GM19240 (cell line): ENCODE results near the gene KCNJ6.
"Not testable (repeated sequence)": the region's sequence is repeated elsewhere in the genome, so short reads cannot be mapped to it uniquely, and the experiment has no call there.

Source experiments
- DNase-seq: peaks from one replicate; pipeline ENCODE4 v3.0.0; 2011; ENCODE audit warnings: low spot score; ENCODE audit not compliant: insufficient read length

Gene KCNJ6

DNA sequence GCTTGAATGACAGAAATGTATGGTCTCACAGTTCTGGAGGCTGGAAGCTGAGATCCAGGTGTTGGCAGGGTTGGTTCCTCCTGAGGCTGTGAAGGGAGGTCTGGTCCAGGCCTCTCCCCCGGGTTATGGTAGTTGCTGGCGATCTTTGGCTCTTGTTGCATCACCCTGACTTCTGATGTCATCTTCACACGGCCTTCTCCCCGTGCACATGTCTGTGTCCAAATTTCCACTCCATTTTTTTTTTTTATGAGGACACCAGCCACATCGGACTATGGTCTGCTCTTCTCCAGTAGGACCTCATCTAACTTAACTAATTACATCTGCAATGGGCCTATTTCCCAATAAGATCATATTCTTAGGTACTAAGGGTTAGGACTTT lies 232.2 kb downstream of the KCNJ6 start:
- DNase-seq, result no peak

- DNase-seq, result no peak
Observed at GRCh38 chr21:37683396-37684114, 232.7 kb downstream of the KCNJ6 start.

GRCh38 chr21:37682966-37683365 lies 233.3 kb downstream of the KCNJ6 start:
- DNase-seq, result no peak

DNA sequence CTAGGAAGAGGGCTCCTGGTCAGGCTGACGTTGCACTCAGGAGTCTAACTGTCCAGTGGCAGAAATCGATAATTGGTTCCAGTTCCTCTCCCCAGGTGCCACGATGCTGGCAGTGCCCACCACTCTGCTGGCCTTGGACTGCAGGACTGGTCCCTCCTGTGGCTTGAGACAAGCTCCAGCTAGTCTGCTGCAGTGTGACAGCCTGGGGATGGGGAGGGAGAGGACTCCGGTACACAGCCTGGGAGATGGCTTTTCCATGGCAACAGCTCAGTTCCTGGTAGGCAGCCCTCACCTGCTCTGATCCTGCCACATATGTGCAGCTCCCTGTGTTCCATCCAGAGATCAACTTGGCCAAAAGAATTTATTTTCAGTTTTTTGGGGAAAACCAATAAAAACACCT lies 239.3 kb downstream of the KCNJ6 start:
- no peak for DNase-seq

GRCh38 chr21:37675202-37675801 lies 241.0 kb downstream of the KCNJ6 start:
- peak; percentile 19 for DNase-seq

GRCh38 chr21:37673801-37674575 lies 242.3 kb downstream of the KCNJ6 start:
- no peak for DNase-seq

DNA sequence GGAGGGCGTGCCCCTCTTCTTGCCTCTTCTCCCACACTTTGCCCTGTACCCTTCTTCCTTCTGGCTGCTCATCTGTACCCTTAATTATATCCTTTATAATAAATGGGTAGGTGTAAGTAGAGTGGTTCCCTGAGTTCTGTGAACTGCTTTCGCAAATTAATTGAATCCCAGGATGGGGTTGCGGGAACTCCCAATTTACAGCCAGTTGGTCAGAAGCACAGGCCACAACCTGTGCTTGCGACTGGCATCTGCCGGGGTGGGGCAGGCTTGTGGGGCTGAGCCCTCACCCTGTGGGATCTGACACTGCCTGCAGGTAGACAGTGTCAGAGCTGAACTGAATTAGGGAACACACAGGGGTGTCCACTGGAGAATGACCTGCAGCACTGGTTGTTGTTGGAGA lies 244.9 kb downstream of the KCNJ6 start:
- DNase-seq, result no peak

- DNase-seq, result no peak
Observed at GRCh38 chr21:37670883-37671282, 245.4 kb downstream of the KCNJ6 start.

GRCh38 chr21:37669249-37669648 lies 247.0 kb downstream of the KCNJ6 start:
- DNase-seq, result no peak

GRCh38 chr21:37668462-37669239 lies 247.6 kb downstream of the KCNJ6 start:
- no peak for DNase-seq

DNA sequence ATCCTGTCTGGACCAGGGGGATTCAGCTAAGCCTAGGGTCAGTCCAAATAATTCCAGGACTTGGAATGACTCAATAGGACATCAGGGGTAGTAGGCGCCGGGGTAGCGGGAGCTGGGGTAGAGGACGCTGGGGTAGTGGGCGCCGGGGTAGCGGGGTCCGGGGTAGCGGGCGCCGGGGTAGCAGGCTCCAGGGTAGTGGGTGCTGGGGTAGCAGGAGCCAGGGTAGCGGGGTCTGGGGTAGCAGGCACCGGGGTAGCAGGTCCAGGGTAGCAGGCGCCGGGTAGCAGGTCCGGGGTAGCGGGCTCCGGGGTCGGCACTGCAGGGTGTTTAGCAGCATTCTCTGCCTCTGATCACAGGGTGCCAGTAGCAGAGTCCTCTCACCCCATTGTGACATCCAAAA lies 248.9 kb downstream of the KCNJ6 start:
- DNase-seq, result no peak

DNA sequence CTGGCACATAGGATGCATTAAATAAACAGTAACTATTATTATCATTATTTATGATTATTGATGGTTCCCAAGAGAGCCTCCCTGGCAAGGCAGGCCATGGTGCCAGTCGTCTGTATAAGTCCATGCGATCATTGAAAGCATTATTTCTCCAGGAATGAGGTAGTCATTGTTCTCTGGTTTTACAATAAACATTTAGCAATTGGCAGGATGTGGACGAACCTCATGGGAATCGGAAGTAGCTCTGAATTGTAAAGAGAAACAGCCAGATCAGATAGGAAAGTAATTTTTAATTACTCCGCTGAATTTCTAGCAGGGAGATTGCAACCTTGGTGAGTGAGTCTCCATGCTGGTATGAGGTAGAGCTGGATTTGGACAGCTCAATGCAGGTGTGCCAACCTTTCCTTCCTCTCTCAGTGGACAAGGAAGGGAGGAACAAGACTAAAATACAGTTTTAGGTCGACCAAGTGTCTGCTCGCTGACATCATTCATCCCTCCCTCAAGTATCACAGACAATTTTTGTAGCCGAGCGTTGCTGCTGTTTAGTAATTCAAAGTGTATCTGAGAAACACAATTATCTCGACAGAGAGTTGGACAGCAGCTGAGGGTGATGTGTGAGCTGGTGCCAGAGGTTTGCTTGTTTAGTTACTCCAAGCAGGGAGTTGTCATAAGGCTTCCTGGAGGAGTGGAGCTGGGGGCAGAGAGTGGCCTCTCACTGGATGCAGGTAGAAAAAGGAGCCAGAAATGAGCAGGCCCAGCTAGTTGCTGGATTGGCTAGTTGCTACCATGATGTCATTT lies 250.8 kb downstream of the KCNJ6 start:
- DNase-seq, result no peak

- not testable (repeated sequence) for DNase-seq
Observed at GRCh38 chr21:37662227-37662626, 254.0 kb downstream of the KCNJ6 start.

DNA sequence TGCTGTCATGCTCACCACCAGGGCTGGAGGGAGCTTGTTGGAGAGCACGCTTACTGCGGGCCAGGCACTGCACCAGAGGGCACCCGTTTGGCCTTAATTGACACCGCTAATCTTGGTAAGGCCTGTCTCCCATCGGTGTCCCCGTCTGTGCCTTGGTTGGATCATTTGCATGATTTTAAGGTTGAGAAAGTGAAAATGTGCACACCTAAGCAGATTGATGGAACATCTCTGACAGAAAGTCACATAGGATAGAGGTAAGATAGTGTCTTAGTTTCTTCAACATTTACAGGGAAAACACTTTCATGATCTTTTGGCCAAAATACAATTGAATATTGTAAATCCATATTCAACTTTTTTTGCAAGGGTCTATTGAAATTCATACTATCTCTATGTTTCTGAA lies 255.5 kb downstream of the KCNJ6 start:
- DNase-seq, result no peak

GRCh38 chr21:37659874-37660273 lies 256.4 kb downstream of the KCNJ6 start:
- no peak for DNase-seq

GRCh38 chr21:37658817-37659458 lies 257.3 kb downstream of the KCNJ6 start:
- DNase-seq, result no peak

GRCh38 chr21:37658121-37658816 lies 258.0 kb downstream of the KCNJ6 start:
- DNase-seq, result no peak

DNA sequence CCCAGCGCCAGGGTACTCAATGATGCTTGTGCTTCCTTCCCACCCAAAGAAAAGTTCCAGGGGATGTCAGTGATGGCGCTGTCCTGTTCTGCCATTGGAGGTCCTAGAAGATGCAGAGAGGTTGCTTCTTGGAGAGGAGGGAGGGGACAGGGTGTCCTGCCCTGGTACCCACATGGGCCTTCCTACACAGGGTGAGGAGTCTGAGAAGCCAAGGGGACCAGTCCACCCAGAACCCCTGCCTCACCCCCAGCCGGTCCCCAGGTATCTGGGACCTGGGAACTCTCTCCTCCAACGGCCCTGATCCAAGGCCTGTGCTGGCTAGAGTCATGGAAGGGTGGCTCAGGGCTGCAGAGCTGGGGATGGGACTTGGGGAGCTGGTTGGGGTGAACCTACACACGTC lies 259.4 kb downstream of the KCNJ6 start:
- no peak for DNase-seq

- DNase-seq, result no peak
Observed at GRCh38 chr21:37655611-37656300, 260.5 kb downstream of the KCNJ6 start.
